H1 (cell line): ENCODE measurements around the gene SLTM. TPM values are rescaled to one million over a fixed set of nuclear protein-coding genes. Genes with fewer than 3 reads are reported as not detected.

Experiments
- CTCF ChIA-PET: fragments of 300-600 bp; sonication (Branson Sonifier 250); formaldehyde crosslinking; loops from one replicate; lab custom pipeline; 2021; ENCODE audit not compliant: partially characterized antibody; lab: Charles Lee
- POLR2A ChIA-PET: fragments of 300-600 bp; sonication (Branson Sonifier 250); formaldehyde crosslinking; loops from one replicate; lab custom pipeline; 2021; ENCODE audit warnings: inconsistent platforms; ENCODE audit not compliant: partially characterized antibody; lab: Charles Lee
- DNase-seq, 2 experiments: peaks; one replicate each; pipeline versions ENCODE4 v3.0.0 to v3.0.0-alpha.2; 2010 to 2022; ENCODE audit warnings: low spot score in 2 of 2, low read depth in 1 of 2, mixed read lengths in 1 of 2
- FAIRE-seq: peaks from 2 replicates; lab custom pipeline; 2011; peaks lifted over from hg19 to GRCh38; lab: Jason Lieb, UNC
- H2AFZ ChIP-seq: 2 replicates; pipeline ENCODE4 v1.8.1; 2012; ENCODE audit warnings: low read length, inconsistent platforms
- H2AK5ac ChIP-seq: 2 replicates; pipeline ENCODE4 v1.6.1; 2013; ENCODE audit warnings: low read depth, low read length
- H2BK120ac ChIP-seq: replicated peaks from 2 replicates; pipeline ENCODE3; 2013; ENCODE audit warnings: low read depth, low read length, inconsistent platforms
- H2BK12ac ChIP-seq: 2 replicates; pipeline ENCODE4 v1.6.1; 2013; ENCODE audit warnings: low read depth, low read length
- H2BK15ac ChIP-seq: 2 replicates; pipeline ENCODE4 v1.6.1; 2013; ENCODE audit warnings: low read length
- H2BK20ac ChIP-seq: 2 replicates; pipeline ENCODE4 v1.6.1; 2013; ENCODE audit warnings: low read length
- H2BK5ac ChIP-seq: 2 replicates; pipeline ENCODE4 v1.6.1; 2013; ENCODE audit warnings: low read depth, low read length
- H3K14ac ChIP-seq: 2 replicates; pipeline ENCODE4 v1.6.1; 2013; ENCODE audit warnings: inconsistent platforms; ENCODE audit not compliant: insufficient read length
- H3K18ac ChIP-seq: 2 replicates; pipeline ENCODE4 v1.6.1; 2013; ENCODE audit warnings: low read length; ENCODE audit errors: extremely low read depth
- H3K23ac ChIP-seq: 2 replicates; pipeline ENCODE4 v1.6.1; 2013; ENCODE audit warnings: inconsistent platforms; ENCODE audit not compliant: insufficient read length
- H3K23me2 ChIP-seq: 2 replicates; pipeline ENCODE4 v1.6.1; 2013; ENCODE audit warnings: low read depth, low read length
- H3K27ac ChIP-seq: 2 replicates; pipeline ENCODE4 v1.6.1; 2011; ENCODE audit warnings: low read depth, low read length, inconsistent platforms
- H3K27me3 ChIP-seq, 4 experiments: replicated peaks in 1 of 4; 1 replicate in 1 of 4; 2 replicates in 3 of 4; pipeline versions ENCODE4 v1.6.1 to v1.8.1; 2011 to 2013; ENCODE audit warnings: low read length in 3 of 4, mild to moderate bottlenecking in 3 of 4, inconsistent platforms in 2 of 4, mixed read lengths in 2 of 4, moderate library complexity in 1 of 4; ENCODE audit not compliant: control insufficient read depth in 3 of 4, insufficient read depth in 3 of 4; ENCODE audit errors: extremely low read depth in 1 of 4
- H3K36me3 ChIP-seq, 4 experiments: 2 replicates each; pipeline versions ENCODE4 v1.6.1 to v1.8.1; 2011 to 2013; ENCODE audit warnings: mild to moderate bottlenecking in 4 of 4, low read length in 3 of 4, moderate library complexity in 2 of 4, control low read depth in 1 of 4, inconsistent platforms in 1 of 4; ENCODE audit not compliant: insufficient read depth in 4 of 4, control insufficient read depth in 2 of 4
- H3K4ac ChIP-seq: replicated peaks from 2 replicates; pipeline ENCODE3; 2013; ENCODE audit warnings: low read length, low read depth, mixed read lengths, inconsistent platforms; ENCODE audit not compliant: insufficient read length
- H3K4me1 ChIP-seq, 4 experiments: replicated peaks in 1 of 4; 1 replicate in 1 of 4; 2 replicates in 3 of 4; pipeline versions ENCODE4 v1.6.1 to v1.8.1; 2011 to 2013; ENCODE audit warnings: low read length in 3 of 4, inconsistent platforms in 2 of 4, mixed read lengths in 1 of 4; ENCODE audit not compliant: insufficient read depth in 4 of 4, control insufficient read depth in 3 of 4
- H3K4me2 ChIP-seq, 2 experiments: 2 replicates each; pipeline versions ENCODE4 v1.6.1 to v1.8.1; 2011 to 2013; ENCODE audit warnings: low read depth in 2 of 2, low read length in 2 of 2, control low read depth in 1 of 2, inconsistent platforms in 1 of 2, mild to moderate bottlenecking in 1 of 2; ENCODE audit not compliant: insufficient read depth in 1 of 2
- H3K4me3 ChIP-seq, 4 experiments: fragments of 200-600, 300-600 bp in 1 of 4; sonication (generic), shearing (Covaris generic), sonication (Bioruptor Twin) in 1 of 4; 2 replicates each; pipeline versions ENCODE4 v1.5.1 to v1.8.1; 2011 to 2016; ENCODE audit warnings: low read length in 4 of 4, low read depth in 3 of 4, control low read depth in 2 of 4, inconsistent platforms in 2 of 4, mild to moderate bottlenecking in 2 of 4, mixed read lengths in 1 of 4, moderate library complexity in 1 of 4; ENCODE audit not compliant: insufficient read depth in 2 of 4; ENCODE audit errors: extremely low read depth in 1 of 4
- H3K56ac ChIP-seq: replicated peaks from 2 replicates; pipeline ENCODE3; 2013; ENCODE audit warnings: low read depth, mild to moderate bottlenecking, mixed read lengths, low read length, inconsistent platforms; ENCODE audit not compliant: insufficient read length
- H3K79me1 ChIP-seq: 2 replicates; pipeline ENCODE4 v1.6.1; 2013; ENCODE audit warnings: low read depth, low read length, control low read depth
- H3K79me2 ChIP-seq, 2 experiments: 2 replicates each; pipeline versions ENCODE4 v1.6.1 to v1.8.1; 2012 to 2013; ENCODE audit warnings: low read length in 2 of 2, mild to moderate bottlenecking in 2 of 2, inconsistent platforms in 1 of 2; ENCODE audit not compliant: insufficient read depth in 2 of 2, control insufficient read depth in 1 of 2
- H3K9ac ChIP-seq, 4 experiments: replicated peaks in 1 of 4; 1 replicate in 1 of 4; 2 replicates in 3 of 4; pipeline versions ENCODE4 v1.6.1 to v1.8.1; 2011 to 2013; ENCODE audit warnings: low read depth in 3 of 4, low read length in 3 of 4, control low read depth in 2 of 4, mild to moderate bottlenecking in 2 of 4, moderate library complexity in 2 of 4, inconsistent platforms in 1 of 4; ENCODE audit errors: extremely low read depth in 1 of 4
- H3K9me3 ChIP-seq, 2 experiments: 2 replicates each; pipeline versions ENCODE4 v1.6.1 to v1.8.1; 2012 to 2013; ENCODE audit warnings: mild to moderate bottlenecking in 2 of 2, moderate library complexity in 2 of 2, control low read depth in 1 of 2, inconsistent platforms in 1 of 2, low read depth in 1 of 2, low read length in 1 of 2, mixed read lengths in 1 of 2; ENCODE audit not compliant: insufficient read depth in 2 of 2
- H4K20me1 ChIP-seq, 2 experiments: replicated peaks in 1 of 2; 2 replicates each; pipeline versions ENCODE3 to v1.8.1; 2011 to 2013; ENCODE audit warnings: inconsistent platforms in 2 of 2, low read length in 2 of 2, mild to moderate bottlenecking in 1 of 2; ENCODE audit not compliant: insufficient read depth in 2 of 2, control insufficient read depth in 1 of 2
- H4K5ac ChIP-seq: 2 replicates; pipeline ENCODE4 v1.6.1; 2013; ENCODE audit warnings: low read length, low read depth, mixed read lengths, inconsistent platforms; ENCODE audit not compliant: insufficient read length
- H4K8ac ChIP-seq: 2 replicates; pipeline ENCODE4 v1.8.0; 2013; ENCODE audit warnings: mild to moderate bottlenecking, moderate library complexity, low read length, inconsistent platforms; ENCODE audit not compliant: insufficient read depth; ENCODE audit errors: extremely low read depth
- H4K91ac ChIP-seq: replicated peaks from 2 replicates; pipeline ENCODE3; 2013; ENCODE audit warnings: low read length, mixed read lengths, inconsistent platforms; ENCODE audit not compliant: insufficient read length
- CBX8 ChIP-seq: fragments of 300-800, 300-1000 bp; sonication (generic); IDR thresholded peaks from 2 replicates; pipeline ENCODE4 v1.7.1; 2016; ENCODE audit warnings: low read depth, low read length, borderline replicate concordance
- E2F6 ChIP-seq: IDR thresholded peaks from 2 replicates; pipeline ENCODE4 v1.6.1; 2012; ENCODE audit warnings: inconsistent platforms
- EP300 ChIP-seq, 2 experiments: IDR thresholded peaks; 1 replicate in 1 of 2; 2 replicates in 1 of 2; pipeline ENCODE4 v1.6.1; 2011 to 2012; ENCODE audit warnings: low read depth in 2 of 2, low read length in 2 of 2, mild to moderate bottlenecking in 2 of 2, borderline replicate concordance in 1 of 2, inconsistent platforms in 1 of 2, moderate library complexity in 1 of 2
- GTF2F1 ChIP-seq: IDR thresholded peaks from 2 replicates; pipeline ENCODE4 v1.6.1; 2012; ENCODE audit warnings: low read depth, low read length, improper control_type of control experiment, borderline replicate concordance
- KDM5A ChIP-seq: fragments of 200-600 bp; IDR thresholded peaks from 2 replicates; pipeline ENCODE4 v1.7.1; 2012; ENCODE audit warnings: mild to moderate bottlenecking, low read length, inconsistent platforms, mixed read lengths
- NRF1 ChIP-seq: IDR thresholded peaks from 2 replicates; pipeline ENCODE4 v1.6.1; 2011; ENCODE audit warnings: mild to moderate bottlenecking, low read depth, low read length, improper control_type of control experiment
- POLR2A ChIP-seq, 2 experiments: IDR thresholded peaks; 1 replicate in 1 of 2; 2 replicates in 1 of 2; pipeline ENCODE4 v1.6.1; 2011; ENCODE audit warnings: low read depth in 2 of 2, low read length in 2 of 2, mild to moderate bottlenecking in 2 of 2; ENCODE audit errors: control extremely low read depth in 1 of 2
- RBBP5 ChIP-seq: IDR thresholded peaks from 2 replicates; pipeline ENCODE4 v1.7.1; 2012; ENCODE audit warnings: low read depth, mild to moderate bottlenecking, inconsistent platforms, low read length, moderate library complexity, borderline replicate concordance
- SP4 ChIP-seq: IDR thresholded peaks from 2 replicates; pipeline ENCODE4 v1.6.1; 2012; ENCODE audit warnings: low read length, inconsistent platforms
- SUZ12 ChIP-seq: fragments of 200-600 bp; sonication (generic); IDR thresholded peaks from 2 replicates; pipeline ENCODE4 v1.6.1; 2012; ENCODE audit warnings: mild to moderate bottlenecking, inconsistent platforms, low read length, moderate library complexity, mixed read lengths
- TAF1 ChIP-seq: IDR thresholded peaks from 2 replicates; pipeline ENCODE4 v1.6.1; 2011; ENCODE audit warnings: mild to moderate bottlenecking, low read depth, low read length
- TCF12 ChIP-seq: IDR thresholded peaks from 2 replicates; pipeline ENCODE4 v1.6.1; 2011; ENCODE audit warnings: low read depth, mild to moderate bottlenecking, low read length
- WGBS, 2 experiments: shearing (Covaris generic) in 1 of 2; methylation state at CpG; one replicate each; pipeline versions ENCODE4 v1.1.6 to v1.1.7; 2013 to 2015; ENCODE audit warnings: low lambda C conversion rate in 2 of 2, mixed read lengths in 2 of 2, inconsistent platforms in 1 of 2, low coverage in 1 of 2, missing lambda C conversion rate in 1 of 2; ENCODE audit not compliant: insufficient replicate concordance in 2 of 2, insufficient coverage in 1 of 2, insufficient read length in 1 of 2; ENCODE audit errors: extremely low coverage in 1 of 2, missing lambda C conversion rate in 1 of 2; 5-methylcytosine and 5-hydroxymethylcytosine counted together
- polyA plus RNA-seq, 7 experiments: library from polyadenylated mRNA; depleted of rRNA in 3 of 7; stranded (reverse) in 5 of 7; unstranded in 2 of 7; fragments of >200 nt in 5 of 7; fragments of 200-250 nt in 2 of 7; gene quantifications; 1 replicate in 5 of 7; 2 replicates in 1 of 7; 4 replicates in 1 of 7; pipeline versions ENCODE4 v1.2.1 to v1.2.3, GENCODE V29; 2011 to 2013; ENCODE audit warnings: missing spikeins in 2 of 7, mixed read lengths in 2 of 7
- total RNA-seq: library from RNA; stranded (reverse); fragmentation: NEBNext Ultra II Directional; extraction: Animal tissue kit (Norgen Biotek cat#: 25700); gene quantifications from 2 replicates; pipeline ENCODE4 v1.2.1, GENCODE V29; 2021

SLTM gene
- total and polyA plus RNA-seq, 2 of the 8 experiments (the other 6 are each of a cell fraction or from before 2014, with no cell fraction given): 30.8 to 149 TPM

- POLR2A ChIA-PET: interaction anchor here (0.5 to 1.9 kb wide), 7 partner anchors 8 to 51 kb away, joined by 3 to 5 read pairs (median 3); no protein-coding TSS in a partner anchor
- DNase-seq: no peak
- Histone ChIP-seq H4K8ac (no peak overlapping the region), H2BK20ac (no peak overlapping the region), H2AK5ac (no peak overlapping the region), H4K91ac (no peak overlapping the region), H3K4me1 (peaks cover 0 to 18% (median 0%) of the 10 kb centered on the region in 4 experiments; a peak in 3 of 7 replicates), H4K5ac (no peak overlapping the region), H3K23me2 (no peaks in the 10 kb centered on the region), H3K23ac (no peak overlapping the region), H3K27me3 (no peaks in the 10 kb centered on the region), H3K9me3 (no peaks in the 10 kb centered on the region), H2BK5ac (no peak overlapping the region), H3K4me2 (no peak overlapping the region), H3K27ac (no peak overlapping the region), H3K79me1 (peaks cover 2% of the 10 kb centered on the region; the same call in 1 of the 2 replicates), H3K79me2 (peaks cover 0 to 96% of the 10 kb centered on the region in 2 experiments; a peak in 3 of 4 replicates), H3K18ac (no peak overlapping the region), H3K14ac (no peak overlapping the region), H3K4me3 (no peak overlapping the region), H2AFZ (no peak overlapping the region), H3K9ac (no peak overlapping the region), H3K56ac (no peak overlapping the region), H4K20me1 (peaks cover 1 to 7% of the 10 kb centered on the region in 2 experiments), H3K4ac (no peak overlapping the region), H2BK15ac (no peak overlapping the region), H2BK120ac (no peak overlapping the region), H2BK12ac (no peak overlapping the region), H3K36me3 (peaks cover 0 to 69% (median 9%) of the 10 kb centered on the region in 4 experiments; a peak in 5 of 8 replicates)
- TF ChIP-seq KDM5A (no peak), SP4 (no peak), TAF1 (no peak), TCF12 (no peak), E2F6 (no peak), NRF1 (no peak), RBBP5 (no peak), POLR2A (IDR thresholded peaks at IDR 0.05; ENCODE audit: control extremely low read depth in 1 of 2, low read depth in 2 of 2, low read length in 2 of 2) (no peak), EP300 (IDR thresholded peaks at IDR 0.05; ENCODE audit: borderline replicate concordance in 1 of 2, low read depth in 2 of 2, low read length in 2 of 2) (no peak), GTF2F1 (no peak), SUZ12 (no peak), CBX8 (no peak)
- WGBS, 2 experiments: 98% methylated on average over 9 of the region's 10 CpGs; no CpG with 5 or more reads in 1 of the 2 experiments
- no peak for FAIRE-seq
- CTCF ChIA-PET: no interaction called here
Observed at GRCh38 chr15:58923696-58924300, 9.7 kb downstream of the SLTM start.
